GM18505 (cell line): ENCODE results near the gene DOCK2.

Experiments used
- ATAC-seq: cut with Tn5 transposase; IDR thresholded peaks from one replicate; pipeline ENCODE4 v1.9.1; 2021; ENCODE audit not compliant: unreplicated experiment
- POLR2A ChIP-seq: IDR thresholded peaks from 4 replicates; pipeline ENCODE4 v1.6.1; 2011; ENCODE audit warnings: borderline replicate concordance; ENCODE audit not compliant: insufficient read depth, insufficient read length; ENCODE audit errors: extremely low read depth

Gene DOCK2

GRCh38 chr5:169836835-169837536 is 199.9 kb downstream of the DOCK2 start:
- no peak for TF ChIP-seq POLR2A
- ATAC-seq = no peak

GRCh38 chr5:169837686-169838085 is 200.6 kb downstream of the DOCK2 start:
- TF ChIP-seq POLR2A = no peak
- no peak for ATAC-seq

GRCh38 chr5:169838688-169839087 is 201.6 kb downstream of the DOCK2 start:
- TF ChIP-seq POLR2A = no peak
- peak; percentile 80 for ATAC-seq

- TF ChIP-seq POLR2A = no peak
- no peak for ATAC-seq
These were observed 203.3 kb downstream of the DOCK2 start for GRCh38 chr5:169840405-169840804.

GRCh38 chr5:169842699-169843098 is 205.6 kb downstream of the DOCK2 start:
- TF ChIP-seq POLR2A = no peak
- ATAC-seq = no peak

GRCh38 chr5:169847519-169847918 is 210.4 kb downstream of the DOCK2 start:
- TF ChIP-seq POLR2A = no peak
- ATAC-seq = no peak

- no peak for ATAC-seq
- TF ChIP-seq POLR2A = no peak
These were observed 211.2 kb downstream of the DOCK2 start for GRCh38 chr5:169848271-169848670.

GRCh38 chr5:169848792-169849191 is 211.7 kb downstream of the DOCK2 start:
- ATAC-seq = no peak
- TF ChIP-seq POLR2A = no peak

- ATAC-seq = no peak
- TF ChIP-seq POLR2A = no peak
These were observed 213.3 kb downstream of the DOCK2 start for GRCh38 chr5:169850409-169850808.

GRCh38 chr5:169851321-169851850 is 214.3 kb downstream of the DOCK2 start:
- no peak for TF ChIP-seq POLR2A
- ATAC-seq = no peak

- TF ChIP-seq POLR2A = no peak
- ATAC-seq = no peak
These were observed 219.5 kb downstream of the DOCK2 start for GRCh38 chr5:169856571-169856970.

GRCh38 chr5:169860585-169860984 is 223.5 kb downstream of the DOCK2 start:
- no peak for ATAC-seq
- TF ChIP-seq POLR2A = no peak

GRCh38 chr5:169861433-169861832 is 224.4 kb downstream of the DOCK2 start:
- no peak for TF ChIP-seq POLR2A
- ATAC-seq = no peak

- TF ChIP-seq POLR2A = no peak
- no peak for ATAC-seq
These were observed 224.9 kb downstream of the DOCK2 start for GRCh38 chr5:169861934-169862333.
